GM12801 (cell line): ENCODE data around the gene COMT.

ENCODE experiments used
- TF ChIP-seq, protein P1 (sequence below): IDR thresholded peaks from one replicate; pipeline ENCODE4 v1.5.1; 2011; ENCODE audit warnings: control low read depth; ENCODE audit not compliant: insufficient read length; ENCODE audit errors: extremely low read depth

COMT gene

GRCh38 chr22:19974935-19975706 lies 33.5 kb downstream of the COMT start:
- TF ChIP-seq, protein P1, sequence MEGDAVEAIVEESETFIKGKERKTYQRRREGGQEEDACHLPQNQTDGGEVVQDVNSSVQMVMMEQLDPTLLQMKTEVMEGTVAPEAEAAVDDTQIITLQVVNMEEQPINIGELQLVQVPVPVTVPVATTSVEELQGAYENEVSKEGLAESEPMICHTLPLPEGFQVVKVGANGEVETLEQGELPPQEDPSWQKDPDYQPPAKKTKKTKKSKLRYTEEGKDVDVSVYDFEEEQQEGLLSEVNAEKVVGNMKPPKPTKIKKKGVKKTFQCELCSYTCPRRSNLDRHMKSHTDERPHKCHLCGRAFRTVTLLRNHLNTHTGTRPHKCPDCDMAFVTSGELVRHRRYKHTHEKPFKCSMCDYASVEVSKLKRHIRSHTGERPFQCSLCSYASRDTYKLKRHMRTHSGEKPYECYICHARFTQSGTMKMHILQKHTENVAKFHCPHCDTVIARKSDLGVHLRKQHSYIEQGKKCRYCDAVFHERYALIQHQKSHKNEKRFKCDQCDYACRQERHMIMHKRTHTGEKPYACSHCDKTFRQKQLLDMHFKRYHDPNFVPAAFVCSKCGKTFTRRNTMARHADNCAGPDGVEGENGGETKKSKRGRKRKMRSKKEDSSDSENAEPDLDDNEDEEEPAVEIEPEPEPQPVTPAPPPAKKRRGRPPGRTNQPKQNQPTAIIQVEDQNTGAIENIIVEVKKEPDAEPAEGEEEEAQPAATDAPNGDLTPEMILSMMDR, result no peak

GRCh38 chr22:19975707-19976035 lies 34.1 kb downstream of the COMT start:
- TF ChIP-seq, protein P1, result no peak

GRCh38 chr22:19976671-19977070 lies 35.1 kb downstream of the COMT start:
- TF ChIP-seq, protein P1, result no peak

- TF ChIP-seq, protein P1, result no peak
Measured at GRCh38 chr22:19977296-19978243, 36.0 kb downstream of the COMT start.

DNA sequence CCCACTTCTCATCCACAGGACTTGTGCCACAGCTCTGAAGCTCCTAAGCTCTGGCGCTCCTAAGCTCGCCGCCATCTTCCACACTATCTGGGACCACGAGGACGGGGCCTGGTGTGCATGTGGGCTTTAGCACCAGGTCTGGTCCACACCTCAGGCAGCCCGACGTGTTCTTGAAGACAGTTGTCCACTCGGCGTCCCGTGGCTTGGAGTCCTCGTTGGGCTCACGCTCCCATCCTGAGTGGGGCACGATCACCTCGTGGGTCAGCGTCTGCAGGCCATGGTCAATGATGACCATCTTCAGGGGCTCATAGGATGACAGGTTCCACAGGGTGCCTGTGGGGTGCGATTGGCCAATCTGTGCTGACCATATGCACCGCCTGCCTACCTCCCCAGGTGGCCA lies 37.2 kb downstream of the COMT start:
- TF ChIP-seq, protein P1, result no peak

DNA sequence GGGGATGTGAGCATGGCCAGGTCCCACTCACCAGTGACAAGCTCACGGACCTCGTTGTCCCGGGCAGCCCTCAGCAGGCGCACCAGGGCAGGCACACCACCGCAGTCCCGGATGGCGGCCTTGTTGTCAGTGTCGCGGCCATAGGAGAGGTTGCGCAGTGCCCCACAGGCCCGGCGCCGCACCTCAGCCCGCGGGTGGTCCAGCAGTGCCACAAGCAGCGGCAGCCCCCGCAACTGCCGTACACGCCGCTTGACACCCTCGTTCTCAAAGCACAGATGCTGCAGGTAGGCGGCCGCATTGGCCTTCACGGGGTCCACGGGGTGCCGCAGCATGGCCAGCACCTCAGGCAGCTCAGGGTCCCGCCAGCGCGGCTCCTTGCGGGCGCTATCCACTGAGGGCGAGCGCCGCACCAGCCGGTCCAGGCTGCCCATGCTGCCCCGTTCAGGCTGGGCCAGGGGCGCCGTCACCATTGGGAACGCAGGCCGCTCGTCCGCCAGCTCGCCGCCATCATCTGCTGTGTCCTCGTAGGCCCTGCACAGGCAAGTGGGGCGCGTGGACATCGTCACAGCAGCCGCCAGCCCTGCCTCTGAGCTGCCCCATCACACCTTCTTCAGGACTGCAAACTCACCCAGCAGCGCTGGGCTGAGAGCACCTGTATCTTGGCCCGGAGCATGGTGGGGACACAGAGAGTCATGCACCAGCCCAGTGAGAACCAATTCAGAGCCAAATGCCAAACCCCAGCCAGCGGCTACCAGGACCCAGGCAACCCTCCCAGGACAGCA lies 38.3 kb downstream of the COMT start:
- TF ChIP-seq, protein P1, result no peak

DNA sequence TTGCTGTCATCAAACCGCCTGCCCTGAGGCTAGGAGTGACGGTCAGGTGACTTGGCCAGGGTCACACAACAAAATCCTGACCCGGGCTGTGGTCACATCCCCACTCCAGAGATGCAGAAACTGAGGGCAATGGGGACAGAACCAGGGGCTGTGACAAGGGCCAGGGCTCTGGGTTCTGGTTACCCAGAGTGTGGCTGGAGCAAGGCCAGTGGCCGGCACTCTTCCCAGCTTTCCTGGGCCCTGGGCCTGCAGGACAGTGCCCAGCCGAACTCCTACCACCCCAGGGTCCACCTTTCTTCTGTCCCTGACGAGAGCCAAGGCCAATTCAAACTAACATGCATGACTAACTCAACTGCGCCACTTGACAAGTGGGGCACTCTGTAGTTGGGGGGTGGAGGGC lies 39.2 kb downstream of the COMT start:
- TF ChIP-seq, protein P1, result no peak
